ENCODE measurements around the gene RANBP3.
"Not testable (repeated sequence)": the region's sequence is repeated elsewhere in the genome, so short reads cannot be mapped to it uniquely, and the experiment has no call there.

The RANBP3 gene

GRCh38 chr19:5985837-5986236, 7.9 kb upstream of the RANBP3 start:
- DNase-seq: not testable (repeated sequence)

- DNase-seq: no peak
Measured at GRCh38 chr19:5985098-5985783, 7.3 kb upstream of the RANBP3 start.

GRCh38 chr19:5984600-5984999, 6.7 kb upstream of the RANBP3 start:
- DNase-seq: no peak

- DNase-seq: no peak
Measured at GRCh38 chr19:5983367-5983955, 5.5 kb upstream of the RANBP3 start.

- no peak for DNase-seq
Measured at GRCh38 chr19:5978606-5979552, 939 bp upstream of the RANBP3 start.

- no peak for DNase-seq
Measured at GRCh38 chr19:5977222-5977784, 637 bp downstream of the RANBP3 start.

GRCh38 chr19:5976768-5977167, 1.2 kb downstream of the RANBP3 start:
- DNase-seq: no peak

- DNase-seq: no peak
Measured at GRCh38 chr19:5975388-5975728, 2.6 kb downstream of the RANBP3 start.

- DNase-seq: peak; percentile 41 to 48
Measured at GRCh38 chr19:5974721-5975387, 3.1 kb downstream of the RANBP3 start.

GRCh38 chr19:5973867-5974635, 3.9 kb downstream of the RANBP3 start:
- no peak for DNase-seq

GRCh38 chr19:5973376-5973775, 4.6 kb downstream of the RANBP3 start:
- DNase-seq: no peak

GRCh38 chr19:5972355-5972731, 5.6 kb downstream of the RANBP3 start:
- DNase-seq: no peak

GRCh38 chr19:5971714-5972354, 6.1 kb downstream of the RANBP3 start:
- no peak for DNase-seq

- no peak for DNase-seq
Measured at GRCh38 chr19:5969476-5969875, 8.5 kb downstream of the RANBP3 start.

- no peak for DNase-seq
Measured at GRCh38 chr19:5968431-5969373, 9.2 kb downstream of the RANBP3 start.

- peak; percentile 58 to 70 for DNase-seq
Measured at GRCh38 chr19:5967994-5968430, 9.9 kb downstream of the RANBP3 start.

GRCh38 chr19:5967571-5967970, 10.4 kb downstream of the RANBP3 start:
- DNase-seq: no peak

GRCh38 chr19:5966941-5967340, 11.0 kb downstream of the RANBP3 start:
- DNase-seq: no peak

- no peak for DNase-seq
Measured at GRCh38 chr19:5966215-5966614, 11.7 kb downstream of the RANBP3 start.

GRCh38 chr19:5964816-5965565, 12.9 kb downstream of the RANBP3 start:
- no peak for DNase-seq
